T-cell (primary cell): ENCODE results near the gene CCSER1. TPM values are rescaled to one million over a fixed set of nuclear protein-coding genes. Genes with fewer than 3 reads are reported as not detected.

Experiments
- ATAC-seq, 4 experiments: fragments of 200-7000 bp in 3 of 4; fragments of 150-1000 bp in 1 of 4; cut with Tn5 transposase; replicated peaks in 1 of 4; 1 replicate in 3 of 4; 2 replicates in 1 of 4; pipeline ENCODE4 v1.10.0; 2021; ENCODE audit warnings: moderate library complexity in 3 of 4, mild to moderate bottlenecking in 2 of 4, moderate number of reproducible peaks in 1 of 4
- CTCF ChIA-PET, 2 donors: fragments of 300-600 bp; sonication (Branson Sonifier 250); formaldehyde crosslinking; loops; one replicate each; lab custom pipeline; 2022; ENCODE audit warnings: antibody characterized with exemption in 2 of 2; lab: Charles Lee
- POLR2A ChIA-PET, 2 donors: fragments of 300-600 bp; sonication (Branson Sonifier 250); formaldehyde crosslinking; loops; one replicate each; lab custom pipeline; 2022; ENCODE audit warnings: antibody characterized with exemption in 2 of 2; lab: Charles Lee
- DNase-seq, 35 experiments: peaks; one replicate each; pipeline versions ENCODE4 v3.0.0 to v3.0.0-alpha.2; 2013 to 2023
- H3K27ac ChIP-seq: one replicate; pipeline ENCODE4 v1.5.1; 2013; ENCODE audit warnings: low read length
- H3K27me3 ChIP-seq, 2 experiments: replicated peaks in 1 of 2; 1 replicate in 1 of 2; 2 replicates in 1 of 2; pipeline versions ENCODE4 v1.6.1 to v1.7.0; 2013; ENCODE audit warnings: low read length in 1 of 2, mixed read lengths in 1 of 2; ENCODE audit not compliant: control insufficient read depth in 2 of 2, insufficient read depth in 2 of 2; ENCODE audit errors: extremely low read depth in 1 of 2
- H3K36me3 ChIP-seq, 2 donors: 1 replicate in 1 of 2; 2 replicates in 1 of 2; pipeline versions ENCODE4 v1.6.1 to v1.7.0; 2013; ENCODE audit warnings: low read length in 1 of 2; ENCODE audit not compliant: control insufficient read depth in 2 of 2, insufficient read depth in 1 of 2; ENCODE audit errors: extremely low read depth in 1 of 2
- H3K4me1 ChIP-seq, 2 experiments: 1 replicate in 1 of 2; 2 replicates in 1 of 2; pipeline versions ENCODE4 v1.6.1 to v1.7.0; 2013; ENCODE audit warnings: low read length in 2 of 2, mixed read lengths in 1 of 2; ENCODE audit not compliant: insufficient read depth in 2 of 2, control insufficient read depth in 1 of 2; ENCODE audit errors: extremely low read depth in 1 of 2
- H3K4me3 ChIP-seq, 2 donors: 1 replicate in 1 of 2; 2 replicates in 1 of 2; pipeline versions ENCODE4 v1.5.1 to v1.7.0; 2013; ENCODE audit warnings: mild to moderate bottlenecking in 2 of 2, low read length in 1 of 2, moderate library complexity in 1 of 2; ENCODE audit not compliant: control insufficient read depth in 1 of 2; ENCODE audit errors: extremely low read depth in 1 of 2
- H3K9me3 ChIP-seq: 2 replicates; pipeline ENCODE4 v1.7.0; 2013
- H3K27ac Mint-ChIP-seq, 2 donors: one replicate each; pipeline ENCODE4 v1.8.0; 2020 to 2021; ENCODE audit warnings: mild to moderate bottlenecking in 2 of 2, mixed read lengths in 2 of 2
- H3K27me3 Mint-ChIP-seq, 2 donors: one replicate each; pipeline ENCODE4 v1.8.0; 2021 to 2022; ENCODE audit warnings: mixed read lengths in 2 of 2
- H3K36me3 Mint-ChIP-seq: one replicate; pipeline ENCODE4 v1.8.0; 2021; ENCODE audit warnings: mixed read lengths
- H3K4me1 Mint-ChIP-seq, 3 donors: one replicate each; pipeline ENCODE4 v1.8.0; 2020 to 2022; ENCODE audit warnings: mixed read lengths in 3 of 3, mild to moderate bottlenecking in 1 of 3
- H3K4me3 Mint-ChIP-seq, 3 donors: one replicate each; pipeline ENCODE4 v1.8.0; 2020 to 2022; ENCODE audit warnings: mild to moderate bottlenecking in 3 of 3, mixed read lengths in 3 of 3, moderate library complexity in 3 of 3
- H3K9me3 Mint-ChIP-seq, 3 donors: one replicate each; pipeline ENCODE4 v1.8.0; 2020 to 2022; ENCODE audit warnings: mixed read lengths in 3 of 3
- WGBS: methylation state at CpG from one replicate; pipeline ENCODE4 v1.1.5; 2013; ENCODE audit warnings: missing lambda C conversion rate; ENCODE audit not compliant: insufficient coverage; 5-methylcytosine and 5-hydroxymethylcytosine counted together
- total RNA-seq, 35 experiments: library from RNA in 6 of 35; stranded (reverse) in 6 of 35; fragments of 120-200 nt in 1 of 35; gene quantifications; one replicate each; pipeline versions ENCODE4 v1.2.1 to v1.2.4 and lab custom pipeline; 2013 to 2026

Gene CCSER1
- total RNA-seq, 5 donors from 2014 or later (not counting 1 experiment from before 2014, with no cell fraction given): 0.35 to 1.4 (median 0.98) TPM

- Mint-ChIP-seq H3K27me3 (no peaks in the 10 kb centered on the region), H3K4me1 (no peaks in the 10 kb centered on the region), H3K36me3 (no peaks in the 10 kb centered on the region), H3K27ac (no peak overlapping the region), H3K9me3 (peaks cover 0 to 20% (median 13%) of the 10 kb centered on the region in 3 donors), H3K4me3 (no peak overlapping the region)
- DNase-seq (no peak), ATAC-seq (no peak)
- no CpG with 5 or more reads among the region's 2 CpGs for WGBS
- CTCF ChIA-PET: no interaction called here
- no peak overlapping the region for H3K4me3 ChIP-seq
- no peaks in the 10 kb centered on the region for H3K9me3 ChIP-seq
- POLR2A ChIA-PET: no interaction called here
- no peaks in the 10 kb centered on the region for H3K4me1 ChIP-seq
- H3K36me3 ChIP-seq: no peaks in the 10 kb centered on the region
- H3K27ac ChIP-seq: no peak overlapping the region
- H3K27me3 ChIP-seq: no peaks in the 10 kb centered on the region
Observed at GRCh38 chr4:90992213-90992612, 865.0 kb downstream of the CCSER1 start.

- DNase-seq (no peak), ATAC-seq (no peak)
- Histone ChIP-seq H3K4me1 (no peaks in the 10 kb centered on the region), H3K27me3 (no peaks in the 10 kb centered on the region), H3K36me3 (no peaks in the 10 kb centered on the region), H3K4me3 (no peak overlapping the region), H3K9me3 (no peaks in the 10 kb centered on the region), H3K27ac (no peak overlapping the region)
- ChIA-PET POLR2A (no interaction called here), CTCF (interaction anchor here in 1 of 2 donors (0.6 kb wide), 1 partner anchor 241 kb away, joined by 4 read pairs; no protein-coding TSS in a partner anchor)
- Mint-ChIP-seq H3K36me3 (no peaks in the 10 kb centered on the region), H3K9me3 (peaks cover 3 to 16% (median 5%) of the 10 kb centered on the region in 3 donors), H3K4me1 (no peaks in the 10 kb centered on the region), H3K27ac (no peak overlapping the region), H3K4me3 (no peak overlapping the region), H3K27me3 (no peaks in the 10 kb centered on the region)
- no CpG with 5 or more reads among the region's 1 CpG for WGBS
Observed at GRCh38 chr4:90994851-90995574, 867.8 kb downstream of the CCSER1 start.

GRCh38 chr4:90995996-90996395, 868.8 kb downstream of the CCSER1 start:
- CTCF ChIA-PET: no interaction called here
- no peaks in the 10 kb centered on the region for H3K36me3 Mint-ChIP-seq
- WGBS: no CpG with 5 or more reads among the region's 1 CpG

GRCh38 chr4:90996813-90997212, 869.6 kb downstream of the CCSER1 start:
- Histone ChIP-seq H3K4me3 (no peak overlapping the region), H3K27ac (no peak overlapping the region), H3K4me1 (no peaks in the 10 kb centered on the region), H3K27me3 (no peaks in the 10 kb centered on the region), H3K36me3 (no peaks in the 10 kb centered on the region), H3K9me3 (no peaks in the 10 kb centered on the region)
- no peaks in the 10 kb centered on the region for H3K36me3 Mint-ChIP-seq
- no peaks in the 10 kb centered on the region for H3K4me1 Mint-ChIP-seq
- H3K27me3 Mint-ChIP-seq: no peaks in the 10 kb centered on the region
- H3K9me3 Mint-ChIP-seq: peaks cover 3 to 15% (median 7%) of the 10 kb centered on the region in 3 donors
- DNase-seq (no peak), ATAC-seq (no peak)
- no peak overlapping the region for H3K27ac Mint-ChIP-seq
- no peak overlapping the region for H3K4me3 Mint-ChIP-seq
- ChIA-PET POLR2A (no interaction called here), CTCF (no interaction called here)
- WGBS: no CpG with 5 or more reads among the region's 1 CpG

More at GRCh38 chr4:90995996-90996395, 868.8 kb downstream of the CCSER1 start:
- Histone ChIP-seq H3K4me3 (no peak overlapping the region), H3K9me3 (no peaks in the 10 kb centered on the region), H3K27me3 (no peaks in the 10 kb centered on the region), H3K36me3 (no peaks in the 10 kb centered on the region), H3K4me1 (no peaks in the 10 kb centered on the region), H3K27ac (no peak overlapping the region)
- no peak overlapping the region for H3K4me3 Mint-ChIP-seq
- H3K4me1 Mint-ChIP-seq: no peaks in the 10 kb centered on the region
- peaks cover 3 to 19% (median 5%) of the 10 kb centered on the region in 3 donors for H3K9me3 Mint-ChIP-seq
- no peak for ATAC-seq
- H3K27me3 Mint-ChIP-seq: no peaks in the 10 kb centered on the region
- no peak overlapping the region for H3K27ac Mint-ChIP-seq
- POLR2A ChIA-PET: no interaction called here
- DNase-seq: no peak

- CTCF ChIA-PET: no interaction called here
- Mint-ChIP-seq H3K27ac (no peak overlapping the region), H3K27me3 (no peaks in the 10 kb centered on the region), H3K4me3 (no peak overlapping the region), H3K9me3 (peaks cover 0 to 8% (median 3%) of the 10 kb centered on the region in 3 donors), H3K36me3 (no peaks in the 10 kb centered on the region), H3K4me1 (no peaks in the 10 kb centered on the region)
- POLR2A ChIA-PET: no interaction called here
- ATAC-seq: no peak
- no peaks in the 10 kb centered on the region for H3K9me3 ChIP-seq
- no peak overlapping the region for H3K27ac ChIP-seq
- no peaks in the 10 kb centered on the region for H3K27me3 ChIP-seq
- H3K36me3 ChIP-seq: no peaks in the 10 kb centered on the region
- H3K4me3 ChIP-seq: no peak overlapping the region
- DNase-seq: no peak
- no CpG with 5 or more reads among the region's 3 CpGs for WGBS
- H3K4me1 ChIP-seq: no peaks in the 10 kb centered on the region
Observed at GRCh38 chr4:91015861-91016260, 888.7 kb downstream of the CCSER1 start.

GRCh38 chr4:91019513-91019912, 892.3 kb downstream of the CCSER1 start:
- H3K4me3 ChIP-seq: no peak overlapping the region
- ChIA-PET POLR2A (no interaction called here), CTCF (interaction anchor here in 1 of 2 donors (0.6 kb wide), 1 partner anchor 11 kb away, joined by 4 read pairs; no protein-coding TSS in a partner anchor)
- Mint-ChIP-seq H3K27ac (no peak overlapping the region), H3K9me3 (peaks cover 0 to 3% (median 2%) of the 10 kb centered on the region in 3 donors), H3K4me3 (no peak overlapping the region), H3K36me3 (no peaks in the 10 kb centered on the region), H3K4me1 (no peaks in the 10 kb centered on the region), H3K27me3 (no peaks in the 10 kb centered on the region)
- ATAC-seq: no peak
- no CpG with 5 or more reads among the region's 1 CpG for WGBS
- H3K4me1 ChIP-seq: no peaks in the 10 kb centered on the region
- no peak for DNase-seq
- no peaks in the 10 kb centered on the region for H3K27me3 ChIP-seq
- H3K9me3 ChIP-seq: no peaks in the 10 kb centered on the region
- H3K36me3 ChIP-seq: no peaks in the 10 kb centered on the region
- no peak overlapping the region for H3K27ac ChIP-seq
